Adipocyte (in vitro differentiated cells): ENCODE measurements around the gene PRRX1.

Experiments used
- DNase-seq: peaks from one replicate; pipeline ENCODE4 v3.0.0-alpha.2; 2015; ENCODE audit warnings: low read depth
- H3K27me3 ChIP-seq: replicated peaks from 2 replicates; pipeline ENCODE4 v1.7.0; 2013; ENCODE audit warnings: mild to moderate bottlenecking, low read length, moderate library complexity; ENCODE audit not compliant: control insufficient read depth, insufficient read depth
- H3K36me3 ChIP-seq: 2 replicates; pipeline ENCODE4 v1.7.0; 2013; ENCODE audit warnings: low read length, mild to moderate bottlenecking, moderate library complexity; ENCODE audit not compliant: control insufficient read depth, insufficient read depth, severe bottlenecking
- H3K4me1 ChIP-seq: 2 replicates; pipeline ENCODE4 v1.7.0; 2013; ENCODE audit warnings: mild to moderate bottlenecking, low read length, moderate library complexity; ENCODE audit not compliant: control insufficient read depth, insufficient read depth
- H3K4me3 ChIP-seq: 2 replicates; pipeline ENCODE4 v1.7.0; 2013; ENCODE audit warnings: mild to moderate bottlenecking, low read length, moderate library complexity
- H3K9ac ChIP-seq: 2 replicates; pipeline ENCODE4 v1.7.0; 2013; ENCODE audit warnings: mild to moderate bottlenecking, low read length, moderate library complexity
- H3K9me3 ChIP-seq: 2 replicates; pipeline ENCODE4 v1.7.0; 2013; ENCODE audit warnings: mild to moderate bottlenecking, low read length, moderate library complexity; ENCODE audit not compliant: control insufficient read depth

Gene PRRX1

GRCh38 chr1:170743083-170743482 lies 79.2 kb downstream of the PRRX1 start:
- Histone ChIP-seq H3K4me3 (no peak overlapping the region), H3K4me1 (no peaks in the 10 kb centered on the region), H3K27me3 (no peaks in the 10 kb centered on the region), H3K9me3 (no peaks in the 10 kb centered on the region), H3K9ac (no peak overlapping the region), H3K36me3 (peaks cover 11% of the 10 kb centered on the region)
- DNase-seq = no peak

GRCh38 chr1:170749549-170749948 lies 85.6 kb downstream of the PRRX1 start:
- Histone ChIP-seq H3K4me3 (no peak overlapping the region), H3K4me1 (peaks cover 4% of the 10 kb centered on the region), H3K36me3 (no peaks in the 10 kb centered on the region), H3K9ac (no peak overlapping the region), H3K27me3 (no peaks in the 10 kb centered on the region), H3K9me3 (no peaks in the 10 kb centered on the region)
- peak; percentile 41 for DNase-seq

GRCh38 chr1:170749959-170750358 lies 86.0 kb downstream of the PRRX1 start:
- no peak for DNase-seq
- Histone ChIP-seq H3K9me3 (no peaks in the 10 kb centered on the region), H3K4me1 (peaks cover 4% of the 10 kb centered on the region), H3K36me3 (no peaks in the 10 kb centered on the region), H3K9ac (no peak overlapping the region), H3K27me3 (no peaks in the 10 kb centered on the region), H3K4me3 (no peak overlapping the region)

- no peaks in the 10 kb centered on the region for H3K36me3 ChIP-seq
- no peak overlapping the region for H3K4me3 ChIP-seq
- no peaks in the 10 kb centered on the region for H3K27me3 ChIP-seq
- no peaks in the 10 kb centered on the region for H3K9me3 ChIP-seq
- no peak for DNase-seq
- no peak overlapping the region for H3K9ac ChIP-seq
- peaks cover 3% of the 10 kb centered on the region for H3K4me1 ChIP-seq
Observed at GRCh38 chr1:170755795-170756194, 91.9 kb downstream of the PRRX1 start.

GRCh38 chr1:170758992-170759391 lies 95.1 kb downstream of the PRRX1 start:
- no peak for DNase-seq
- no peaks in the 10 kb centered on the region for H3K9me3 ChIP-seq
- no peak overlapping the region for H3K4me3 ChIP-seq
- no peaks in the 10 kb centered on the region for H3K27me3 ChIP-seq
- H3K36me3 ChIP-seq = no peaks in the 10 kb centered on the region
- peaks cover 3% of the 10 kb centered on the region for H3K4me1 ChIP-seq
- H3K9ac ChIP-seq = no peak overlapping the region

- peaks cover 4% of the 10 kb centered on the region for H3K4me1 ChIP-seq
- no peak overlapping the region for H3K9ac ChIP-seq
- no peaks in the 10 kb centered on the region for H3K9me3 ChIP-seq
- DNase-seq = no peak
- no peak overlapping the region for H3K4me3 ChIP-seq
- no peaks in the 10 kb centered on the region for H3K27me3 ChIP-seq
- no peaks in the 10 kb centered on the region for H3K36me3 ChIP-seq
Observed at GRCh38 chr1:170765279-170765678, 101.3 kb downstream of the PRRX1 start.

GRCh38 chr1:170765712-170766330 lies 101.9 kb downstream of the PRRX1 start:
- no peaks in the 10 kb centered on the region for H3K36me3 ChIP-seq
- DNase-seq = peak; percentile 79
- H3K4me3 ChIP-seq = no peak overlapping the region
- H3K9me3 ChIP-seq = no peaks in the 10 kb centered on the region
- no peaks in the 10 kb centered on the region for H3K27me3 ChIP-seq
- H3K9ac ChIP-seq = no peak overlapping the region
- peaks cover 4% of the 10 kb centered on the region for H3K4me1 ChIP-seq

DNA sequence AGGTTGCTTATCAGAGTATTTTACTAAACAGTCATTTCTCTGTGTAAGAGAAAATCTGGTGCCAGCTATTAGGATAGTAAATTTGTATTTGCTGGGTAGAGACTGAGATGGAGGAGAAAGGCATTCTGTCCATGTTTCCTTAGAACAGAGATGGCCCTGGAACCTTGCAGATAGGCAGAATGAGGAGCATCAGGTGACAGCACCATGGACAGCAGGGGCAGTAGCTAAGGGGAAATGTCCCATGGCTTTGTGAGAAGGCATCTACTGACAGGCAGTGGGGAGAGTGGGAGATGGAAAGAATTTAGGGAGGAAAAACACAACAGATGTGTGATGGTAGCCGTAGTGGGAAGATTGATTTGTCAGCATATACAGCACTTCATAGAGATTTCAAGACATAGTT lies 105.0 kb downstream of the PRRX1 start:
- Histone ChIP-seq H3K4me3 (no peak overlapping the region), H3K9ac (no peak overlapping the region)
- no peak for DNase-seq

DNA sequence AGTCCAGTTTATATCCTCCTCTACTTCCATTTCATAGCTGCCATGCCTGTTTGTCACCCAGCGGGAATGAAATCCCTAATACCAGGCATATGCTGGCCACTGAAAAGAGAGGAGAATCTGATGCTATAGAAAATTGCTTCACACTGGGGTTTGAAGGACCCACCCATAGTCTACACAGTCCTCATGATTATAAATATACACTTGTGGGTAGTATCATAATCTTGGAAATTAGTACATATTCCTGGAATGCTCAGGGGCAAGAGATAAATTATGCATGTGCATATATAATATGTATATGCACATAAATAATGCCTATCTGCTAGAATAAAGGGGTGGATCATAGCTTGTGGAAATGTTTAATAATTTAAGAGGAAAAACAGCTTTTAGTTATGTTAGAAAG lies 105.8 kb downstream of the PRRX1 start:
- H3K36me3 ChIP-seq = no peaks in the 10 kb centered on the region
- no peaks in the 10 kb centered on the region for H3K9me3 ChIP-seq
- no peak overlapping the region for H3K9ac ChIP-seq
- no peaks in the 10 kb centered on the region for H3K27me3 ChIP-seq
- peaks cover 4% of the 10 kb centered on the region for H3K4me1 ChIP-seq
- no peak for DNase-seq
- H3K4me3 ChIP-seq = no peak overlapping the region

More for the DNA sequence above, 105.0 kb downstream of the PRRX1 start:
- Histone ChIP-seq H3K27me3 (no peaks in the 10 kb centered on the region), H3K36me3 (no peaks in the 10 kb centered on the region), H3K4me1 (peaks cover 4% of the 10 kb centered on the region), H3K9me3 (no peaks in the 10 kb centered on the region)

- DNase-seq = no peak
- Histone ChIP-seq H3K4me1 (peaks cover 4% of the 10 kb centered on the region), H3K36me3 (no peaks in the 10 kb centered on the region), H3K9ac (no peak overlapping the region), H3K9me3 (no peaks in the 10 kb centered on the region), H3K4me3 (no peak overlapping the region), H3K27me3 (no peaks in the 10 kb centered on the region)
Observed at GRCh38 chr1:170770254-170770653, 106.3 kb downstream of the PRRX1 start.

- no peak overlapping the region for H3K9ac ChIP-seq
- H3K9me3 ChIP-seq = no peaks in the 10 kb centered on the region
- H3K27me3 ChIP-seq = no peaks in the 10 kb centered on the region
- peak; percentile 47 for DNase-seq
- peak overlapping the region; percentile 34 for H3K4me3 ChIP-seq
- no peaks in the 10 kb centered on the region for H3K36me3 ChIP-seq
- H3K4me1 ChIP-seq = peaks cover 8% of the 10 kb centered on the region
Observed at GRCh38 chr1:170776252-170776651, 112.3 kb downstream of the PRRX1 start.

- Histone ChIP-seq H3K9ac (no peak overlapping the region), H3K4me1 (peaks cover 8% of the 10 kb centered on the region), H3K9me3 (no peaks in the 10 kb centered on the region), H3K4me3 (peak overlapping the region; percentile 34), H3K36me3 (no peaks in the 10 kb centered on the region), H3K27me3 (no peaks in the 10 kb centered on the region)
- DNase-seq = peak; percentile 69
Observed at GRCh38 chr1:170776777-170777176, 112.8 kb downstream of the PRRX1 start.
